NCI-H1417 (cell line): Measurements from ENCODE around the gene ROBO4.
A peak's percentile ranks its signal among the peaks of the same experiment; 100 is the strongest.

Experiments used
- DNase-seq, 3 experiments: peaks; one replicate each; lab custom pipeline; 2025; lab: John Stamatoyannopoulos, UW

The ROBO4 gene

DNA sequence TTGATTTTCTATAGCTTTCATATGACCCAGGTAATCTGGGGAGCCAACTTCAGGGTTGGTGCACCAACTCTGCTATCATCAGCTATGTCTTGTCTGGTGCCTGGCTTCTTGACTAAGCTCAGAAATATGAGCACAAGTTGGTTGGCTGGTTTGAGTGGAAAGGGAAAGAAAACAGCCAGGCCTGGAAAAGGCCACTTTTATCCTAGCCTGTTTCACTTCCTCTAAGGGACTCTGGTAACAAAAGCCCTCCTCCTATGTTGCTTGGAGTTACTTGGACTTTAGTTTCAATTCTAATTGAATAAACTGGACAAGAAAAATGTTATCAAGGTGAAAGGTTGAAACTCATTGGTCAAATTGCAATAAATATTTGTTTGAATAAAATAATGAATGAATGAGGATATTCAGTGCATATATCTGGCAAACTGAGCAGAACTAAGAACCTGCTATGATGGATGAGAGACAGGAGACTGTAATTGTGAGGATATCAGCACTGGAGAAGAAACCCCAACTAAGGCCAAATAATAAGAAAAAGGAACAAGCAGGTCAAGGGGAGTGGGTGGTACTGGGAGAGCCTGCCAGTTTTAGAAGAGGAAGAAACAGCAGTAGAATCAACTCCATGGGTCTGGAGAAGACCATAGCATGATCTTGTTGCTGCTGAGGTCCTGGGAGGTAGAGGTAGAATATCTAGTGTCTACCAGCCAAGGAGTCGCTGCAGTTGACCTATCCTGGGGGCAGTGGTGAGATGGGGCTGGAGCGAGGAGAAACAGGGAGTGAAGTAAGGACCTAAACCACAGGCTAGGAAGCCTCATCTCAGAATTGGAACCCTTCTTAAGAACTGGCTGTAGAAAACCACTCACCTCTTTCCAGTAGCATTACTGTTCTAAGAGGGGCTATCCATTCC, 8.2 kb downstream of the ROBO4 start:
- DNase-seq: no peak

DNA sequence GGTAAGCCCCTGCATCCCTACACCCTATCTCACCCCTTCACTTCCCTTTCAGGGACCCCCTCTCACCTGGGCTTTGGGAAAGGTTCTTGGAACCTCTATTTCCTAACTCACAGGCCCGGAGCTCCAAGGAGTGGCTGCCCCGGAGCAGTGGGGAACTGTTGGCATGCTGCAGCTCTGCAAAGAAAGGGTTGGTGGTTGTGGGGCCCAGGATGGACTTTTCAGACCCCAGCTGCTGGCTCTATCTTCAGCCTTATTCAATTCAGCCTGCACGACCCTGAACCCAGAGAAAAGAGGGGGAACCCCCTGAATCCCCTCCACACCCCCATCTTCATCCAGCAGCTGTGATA, 10.0 kb downstream of the ROBO4 start:
- no peak for DNase-seq

DNA sequence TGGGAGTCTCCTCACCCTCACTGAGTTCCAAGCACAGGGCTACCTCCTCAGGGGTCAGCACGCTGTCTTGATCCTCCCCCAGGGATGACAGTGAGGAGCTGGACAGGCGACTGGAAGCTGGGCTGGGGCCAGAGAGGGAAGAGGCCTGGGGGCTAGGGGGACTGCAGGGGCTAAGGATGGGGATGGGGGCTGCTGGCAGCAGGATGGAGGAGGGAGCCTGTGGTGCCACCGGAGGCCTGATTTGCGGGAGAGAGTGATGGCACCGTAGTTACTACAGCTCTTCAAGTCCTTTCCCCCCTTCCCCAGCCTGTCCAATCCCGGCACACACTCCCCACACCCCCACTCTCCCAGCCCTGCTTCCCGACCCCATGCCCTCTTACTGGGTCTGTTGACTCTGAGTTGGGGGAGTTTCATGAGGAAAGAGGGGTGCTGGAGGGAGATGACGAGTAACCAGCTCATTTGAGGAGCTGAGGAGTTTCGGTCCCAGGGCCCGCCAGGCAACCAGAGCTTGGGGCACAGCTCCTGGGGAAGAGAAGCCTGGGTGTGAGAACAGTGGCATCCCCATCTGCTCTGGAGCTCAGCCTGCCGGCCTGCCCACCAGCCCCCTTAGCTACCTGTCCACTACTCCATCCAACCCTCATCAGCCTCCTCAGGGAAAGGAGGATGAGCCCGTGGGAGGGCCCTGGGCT, 10.5 kb downstream of the ROBO4 start:
- no peak for DNase-seq

DNA sequence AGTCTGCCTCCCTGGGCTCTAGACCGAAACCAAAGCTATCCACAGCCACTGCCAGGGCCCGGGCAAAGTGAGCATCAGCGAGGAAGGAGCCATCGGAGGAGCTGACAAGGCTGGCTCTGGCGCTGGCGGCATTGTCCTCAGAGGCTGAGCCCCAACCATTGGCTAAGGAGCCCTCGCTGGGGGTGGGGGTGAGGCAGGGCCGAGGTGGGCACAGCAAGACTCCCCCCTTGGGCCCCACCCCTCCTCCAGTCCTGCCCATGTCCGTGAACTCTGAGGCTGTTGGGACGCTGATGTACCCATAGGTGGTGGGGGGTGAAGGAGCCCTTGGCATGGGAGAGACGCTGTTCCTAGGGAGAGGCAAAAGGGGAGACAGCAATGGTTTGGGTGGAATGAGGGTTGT, 11.2 kb downstream of the ROBO4 start:
- DNase-seq: no peak

DNA sequence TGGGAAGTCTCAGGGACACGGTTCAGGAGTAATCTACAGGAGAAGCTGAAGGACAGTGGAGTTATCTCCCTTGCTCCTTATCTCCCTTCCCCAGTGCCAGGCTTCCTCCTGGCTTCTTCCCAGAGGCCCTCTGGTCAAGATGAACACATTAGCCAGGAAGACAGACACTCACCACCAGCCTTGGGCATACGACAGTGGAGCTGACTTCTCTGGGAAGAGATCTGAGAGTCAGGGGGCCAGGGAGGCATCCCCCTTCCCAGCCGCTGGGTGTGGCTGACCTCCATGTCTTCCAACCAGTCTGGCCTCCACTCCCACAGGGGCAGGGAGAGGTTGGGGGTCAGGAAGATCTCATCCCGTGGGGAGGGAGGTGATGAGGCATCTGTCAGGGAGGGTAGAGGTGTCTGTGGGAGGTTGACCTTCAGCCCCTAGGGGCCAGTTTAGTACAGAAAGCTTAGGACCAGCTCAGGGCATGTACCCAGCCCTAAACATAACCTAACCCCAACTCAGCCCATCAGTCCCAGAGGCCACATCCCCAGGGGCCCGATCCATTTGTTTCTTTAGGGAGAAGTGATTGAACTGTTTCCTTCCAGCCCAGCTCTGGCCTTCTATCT, 12.7 kb downstream of the ROBO4 start:
- no peak for DNase-seq

DNA sequence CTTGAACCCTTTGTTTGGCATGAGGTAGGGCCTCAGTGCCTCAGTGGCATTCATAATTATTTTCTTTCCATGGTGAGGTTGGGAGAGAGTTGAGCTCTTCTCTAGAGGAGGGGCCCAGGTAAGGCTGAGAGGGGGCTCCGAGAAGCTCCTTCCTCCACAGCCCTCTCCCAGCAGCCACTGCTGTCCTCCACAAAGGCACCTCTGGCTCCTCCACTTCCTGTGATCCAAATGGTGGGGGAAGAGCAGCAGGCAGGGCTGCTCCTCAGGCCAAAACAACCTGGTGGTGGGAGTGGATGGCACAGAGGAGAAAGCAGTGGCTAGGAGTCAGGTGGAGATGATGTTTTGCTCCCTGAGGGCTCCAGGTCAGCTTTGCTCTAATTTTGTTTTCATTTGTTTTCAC, 13.3 kb downstream of the ROBO4 start:
- DNase-seq: no peak

DNA sequence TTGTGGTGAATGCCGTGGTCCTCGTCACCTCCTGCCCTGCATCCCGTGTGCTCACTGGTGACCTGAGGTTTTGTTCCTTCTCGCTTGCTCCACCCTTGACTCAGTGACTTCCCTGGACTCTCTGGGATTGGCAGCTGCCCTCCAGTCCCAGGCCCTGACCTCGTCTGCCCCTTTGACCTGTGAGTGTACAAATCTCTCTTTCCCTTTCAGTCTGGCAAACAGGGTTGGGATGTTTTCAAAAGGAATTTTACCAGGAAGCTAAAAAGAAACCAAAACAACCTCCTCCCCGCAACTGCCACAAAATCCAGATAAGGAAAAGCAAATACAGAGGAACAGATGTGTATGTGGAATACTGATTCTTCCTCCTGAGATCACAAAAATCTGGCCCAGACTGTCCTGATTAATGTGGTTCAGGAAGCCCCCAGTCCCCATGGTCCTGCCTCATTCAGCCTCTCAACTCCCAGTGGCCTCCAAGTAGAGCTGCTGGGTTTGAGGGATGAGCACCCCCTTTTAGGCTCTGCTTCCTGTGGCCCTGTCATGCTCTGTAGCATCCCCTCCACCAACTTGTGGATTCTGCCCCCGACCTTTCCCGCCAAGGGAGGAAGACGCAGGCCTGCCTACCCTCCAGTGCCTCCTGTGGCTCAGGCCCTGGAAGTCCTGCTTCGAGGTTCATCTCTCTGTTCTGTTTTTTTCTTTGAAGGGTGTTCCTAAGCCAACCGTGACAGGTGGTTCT, 15.2 kb downstream of the ROBO4 start:
- no peak for DNase-seq

DNA sequence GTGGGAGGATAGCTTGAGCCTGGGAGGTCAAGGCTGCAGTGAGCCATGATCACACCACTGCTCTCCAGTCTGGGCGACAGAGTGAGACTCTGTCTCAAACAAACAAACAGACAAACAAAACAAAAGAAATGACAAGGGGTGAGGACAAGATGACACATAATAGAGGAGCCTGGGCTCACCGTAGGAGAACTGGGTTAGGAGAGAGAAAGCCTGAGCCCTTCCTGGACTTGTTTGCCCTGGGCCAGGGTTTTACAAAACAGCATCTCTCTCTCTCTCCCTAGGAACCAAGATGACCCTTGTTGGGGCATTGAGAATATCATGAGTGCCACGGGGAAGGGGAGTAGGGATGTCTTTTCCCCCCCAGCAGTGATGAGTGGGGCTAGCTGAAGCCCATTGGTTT, 16.7 kb downstream of the ROBO4 start:
- DNase-seq: no peak

DNA sequence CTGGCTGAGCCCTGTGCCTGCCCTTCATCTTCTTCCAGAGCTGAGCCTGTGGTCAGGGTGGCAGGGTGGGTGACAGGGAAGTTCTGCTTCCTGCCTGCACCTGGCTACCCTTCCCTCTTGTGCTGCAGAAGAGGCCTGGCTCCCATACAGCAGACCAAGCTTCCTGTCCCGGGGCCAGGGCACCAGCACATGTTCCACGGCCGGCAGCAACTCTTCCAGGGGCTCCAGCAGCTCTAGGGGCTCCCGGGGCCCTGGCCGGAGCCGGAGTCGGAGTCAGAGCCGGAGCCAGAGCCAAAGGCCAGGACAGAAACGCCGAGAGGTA, 17.4 kb downstream of the ROBO4 start:
- no peak for DNase-seq

DNA sequence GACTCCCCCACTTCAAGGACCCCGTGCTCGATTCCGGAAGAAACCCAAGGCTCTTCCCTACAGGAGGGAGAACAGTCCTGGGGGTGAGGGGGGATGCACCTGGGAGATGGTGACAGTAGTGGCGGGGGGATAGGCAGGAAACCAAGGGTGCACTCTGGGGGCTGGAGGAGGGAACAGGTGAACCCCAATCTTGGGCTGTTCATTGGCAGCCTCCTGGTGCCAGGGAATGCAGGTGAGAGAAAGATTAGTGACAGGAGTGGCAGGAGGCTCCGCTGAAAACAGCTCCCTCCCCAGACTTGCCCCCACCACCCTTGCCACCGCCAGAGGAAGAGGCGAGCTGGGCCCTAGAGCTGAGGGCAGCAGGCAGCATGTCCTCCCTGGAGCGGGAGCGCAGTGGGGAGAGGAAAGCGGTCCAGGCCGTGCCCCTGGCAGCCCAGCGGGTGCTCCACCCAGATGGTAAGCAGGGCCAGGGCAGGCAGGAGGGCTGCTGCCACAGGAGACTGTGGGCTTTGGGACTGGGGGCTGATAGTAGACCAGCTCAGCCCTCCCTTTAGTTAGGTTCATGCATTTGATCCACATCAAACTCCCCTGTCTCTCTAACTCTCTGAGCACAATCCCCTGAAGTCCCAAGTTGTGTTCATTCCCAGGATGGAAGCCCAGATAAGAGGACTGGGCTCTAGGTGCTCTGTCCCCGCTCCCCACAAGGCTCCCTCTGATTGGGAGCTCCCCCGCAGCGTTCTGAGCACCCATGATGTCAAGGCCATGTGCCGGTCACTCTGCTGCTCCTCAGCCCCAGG, 18.0 kb downstream of the ROBO4 start:
- DNase-seq: no peak

DNA sequence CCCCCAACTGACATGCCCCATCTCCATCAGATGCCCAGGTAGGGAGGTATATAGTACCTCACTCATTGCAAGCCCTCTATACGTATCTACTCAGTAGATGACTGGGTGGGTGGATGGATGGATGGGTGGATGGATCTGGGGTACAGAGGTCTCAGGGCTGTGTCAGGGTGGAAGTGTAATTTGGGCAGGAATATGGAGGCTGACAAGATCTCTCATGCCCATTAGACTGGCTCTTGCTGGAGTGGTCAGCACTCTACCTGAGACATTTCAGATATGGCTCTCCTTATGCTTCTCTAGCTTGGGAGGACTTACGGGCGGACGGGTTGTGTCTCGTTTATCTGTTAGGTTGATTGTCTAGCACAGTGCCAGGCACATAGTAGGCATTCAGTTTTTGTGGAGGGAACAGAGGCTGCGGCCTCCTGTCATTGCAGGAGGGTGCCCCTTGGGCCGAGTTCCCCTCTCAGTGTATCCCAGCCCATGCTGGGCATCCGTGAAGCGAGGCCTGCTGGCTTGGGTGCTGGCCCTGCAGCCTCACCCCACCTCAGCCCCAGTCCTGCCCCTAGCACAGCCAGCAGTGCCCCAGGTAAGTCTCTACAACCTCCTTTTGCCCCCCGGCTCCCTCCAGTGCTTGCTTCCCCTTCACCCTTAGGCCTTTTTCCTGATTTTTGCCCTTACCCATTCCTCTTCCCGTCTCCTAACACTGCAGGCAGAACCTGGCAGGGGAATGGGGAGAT, 18.7 kb downstream of the ROBO4 start:
- no peak for DNase-seq

DNA sequence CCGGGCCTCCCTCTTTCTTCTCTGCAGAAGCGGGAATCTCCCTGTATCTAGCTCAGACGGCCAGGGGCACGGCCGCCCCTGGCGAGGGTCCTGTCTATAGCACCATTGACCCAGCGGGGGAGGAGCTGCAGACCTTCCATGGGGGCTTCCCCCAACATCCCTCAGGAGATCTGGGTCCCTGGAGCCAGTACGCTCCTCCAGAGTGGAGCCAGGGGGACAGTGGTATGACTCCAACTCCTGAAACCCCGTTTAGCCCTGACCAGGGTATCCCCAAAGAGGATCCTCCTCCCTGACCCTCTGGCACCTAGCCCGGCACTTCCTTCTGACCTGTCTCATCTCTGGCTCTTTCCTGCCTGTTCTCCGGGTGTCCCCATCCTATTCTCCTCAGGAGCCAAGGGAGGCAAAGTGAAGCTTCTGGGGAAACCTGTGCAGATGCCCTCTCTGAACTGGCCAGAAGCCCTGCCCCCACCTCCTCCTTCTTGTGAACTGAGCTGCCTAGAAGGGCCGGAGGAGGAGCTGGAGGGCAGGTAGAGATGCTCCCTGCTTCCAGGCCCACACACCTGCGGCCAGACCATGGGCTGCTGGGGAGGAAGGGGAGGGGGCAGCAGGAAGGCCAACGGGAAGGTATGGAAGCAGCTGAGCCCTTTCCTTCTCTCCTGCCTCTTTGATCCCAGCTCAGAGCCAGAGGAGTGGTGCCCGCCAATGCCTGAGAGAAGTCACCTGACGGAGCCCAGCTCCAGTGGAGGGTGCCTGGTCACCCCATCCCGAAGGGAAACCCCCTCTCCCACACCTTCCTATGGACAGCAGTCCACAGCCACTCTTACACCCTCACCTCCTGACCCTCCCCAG, 19.5 kb downstream of the ROBO4 start:
- DNase-seq: no peak

DNA sequence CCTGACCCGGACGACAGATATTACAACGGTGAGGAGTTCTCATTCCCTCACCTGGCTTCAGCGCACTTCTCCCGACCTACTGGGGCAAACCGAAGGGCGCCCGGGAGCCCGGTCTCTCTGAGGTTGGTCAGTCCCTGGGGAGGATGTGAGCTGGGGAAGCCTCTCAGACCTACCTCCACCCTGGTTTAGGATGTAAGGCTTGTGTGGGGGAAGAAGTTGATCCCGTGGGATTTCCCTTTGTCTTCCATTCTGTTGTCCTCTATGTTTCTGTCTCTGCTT, 20.1 kb downstream of the ROBO4 start:
- DNase-seq: no peak

DNA sequence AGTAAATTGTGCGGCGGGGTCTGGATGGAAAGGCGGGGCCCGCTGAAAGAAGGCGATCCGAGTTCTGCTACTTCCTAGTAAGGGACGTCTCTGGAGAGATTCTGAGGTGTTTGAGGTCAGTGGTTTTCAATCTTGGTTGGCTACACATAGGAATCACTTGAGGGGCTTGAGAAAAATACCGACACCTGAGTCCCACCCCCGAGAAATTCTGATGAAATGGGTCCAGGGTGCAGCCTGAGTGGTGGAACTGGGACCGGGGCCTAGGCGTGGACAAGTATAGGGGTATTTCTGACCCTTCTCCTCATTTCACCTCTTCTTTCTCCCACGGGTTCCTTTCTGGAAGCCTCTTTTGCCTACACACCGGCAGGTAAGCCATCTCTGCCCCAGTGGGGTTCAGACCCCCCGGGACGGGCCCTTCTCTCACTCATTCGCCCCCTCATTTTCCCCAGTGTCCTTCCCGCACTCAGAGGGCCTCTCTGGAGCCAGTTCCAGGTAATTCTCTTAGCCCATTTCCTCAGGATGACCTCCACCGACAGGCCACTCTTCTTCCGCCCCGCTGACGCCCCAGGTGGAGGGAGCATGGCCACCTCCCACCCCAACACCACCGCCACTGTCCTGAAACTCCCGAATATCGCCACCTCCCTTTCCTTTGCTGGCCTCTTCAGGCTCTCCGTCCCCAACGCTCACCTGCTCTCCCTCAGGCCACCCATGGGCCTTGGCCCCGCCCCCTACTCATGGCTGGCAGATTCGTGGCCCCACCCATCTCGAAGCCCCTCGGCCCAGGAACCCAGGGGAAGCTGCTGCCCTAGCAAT, 20.6 kb downstream of the ROBO4 start:
- no peak for DNase-seq

DNA sequence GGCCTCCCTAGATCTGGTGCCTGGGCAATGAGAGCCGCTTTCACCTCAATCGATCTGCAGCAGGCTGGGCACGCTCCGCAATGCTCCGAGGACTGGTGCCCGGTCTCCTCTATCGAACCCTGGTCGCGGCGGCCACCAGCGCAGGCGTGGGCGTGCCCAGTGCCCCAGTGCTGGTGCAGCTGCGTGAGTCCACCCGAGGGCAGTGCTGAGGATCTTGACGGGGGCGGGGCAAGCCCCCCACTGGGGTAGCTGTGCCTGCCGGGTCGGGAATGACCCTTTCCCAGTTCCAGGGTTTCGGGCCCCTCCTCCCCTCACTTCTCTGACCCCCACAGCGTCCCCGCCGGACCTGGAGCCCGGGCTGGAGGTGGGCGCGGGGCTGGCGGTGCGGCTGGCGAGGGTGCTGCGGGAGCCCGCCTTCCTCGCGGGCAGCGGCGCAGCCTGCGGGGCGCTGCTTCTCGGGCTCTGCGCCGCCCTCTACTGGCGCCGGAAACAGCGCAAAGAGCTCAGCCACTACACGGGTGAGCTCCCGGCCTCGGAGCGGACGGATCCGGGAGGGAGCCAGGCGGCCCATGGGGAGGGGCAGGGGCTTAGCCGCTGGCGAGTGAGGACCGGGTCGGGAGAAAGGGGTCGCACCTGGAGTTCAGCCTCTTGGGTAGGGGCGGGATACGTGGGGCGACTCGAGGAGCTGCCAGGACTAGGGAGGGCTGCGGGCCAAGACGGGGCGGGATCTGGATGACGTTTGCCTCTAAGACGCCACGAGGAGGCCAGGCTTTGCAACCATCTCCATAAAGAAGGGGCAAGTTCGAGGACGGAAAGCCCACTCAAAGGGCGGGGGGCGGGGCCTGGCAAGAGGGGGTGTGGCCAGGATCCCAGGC, 21.5 kb downstream of the ROBO4 start:
- peak; percentile 38 to 95 (median 93) for DNase-seq

DNA sequence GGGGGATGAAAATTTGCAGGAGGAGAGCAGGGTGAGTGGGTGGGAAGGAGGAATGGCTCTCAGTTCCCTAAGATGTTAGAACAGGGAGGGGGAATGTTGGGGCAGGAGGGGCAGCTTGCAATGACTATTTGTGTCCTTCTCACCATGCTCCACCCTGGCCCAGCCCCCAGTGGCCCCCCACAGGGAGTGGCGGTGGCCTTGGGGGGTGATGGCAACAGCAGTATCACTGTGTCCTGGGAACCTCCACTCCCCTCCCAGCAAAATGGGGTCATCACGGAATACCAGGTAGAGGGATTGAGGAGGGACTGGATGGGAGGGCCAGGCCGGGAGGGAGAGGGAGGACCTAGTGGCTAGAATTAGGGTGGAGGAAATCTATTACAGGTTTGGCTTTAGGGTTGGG, 22.3 kb downstream of the ROBO4 start:
- peak in 1 of 3 experiments; percentile 39 for DNase-seq

DNA sequence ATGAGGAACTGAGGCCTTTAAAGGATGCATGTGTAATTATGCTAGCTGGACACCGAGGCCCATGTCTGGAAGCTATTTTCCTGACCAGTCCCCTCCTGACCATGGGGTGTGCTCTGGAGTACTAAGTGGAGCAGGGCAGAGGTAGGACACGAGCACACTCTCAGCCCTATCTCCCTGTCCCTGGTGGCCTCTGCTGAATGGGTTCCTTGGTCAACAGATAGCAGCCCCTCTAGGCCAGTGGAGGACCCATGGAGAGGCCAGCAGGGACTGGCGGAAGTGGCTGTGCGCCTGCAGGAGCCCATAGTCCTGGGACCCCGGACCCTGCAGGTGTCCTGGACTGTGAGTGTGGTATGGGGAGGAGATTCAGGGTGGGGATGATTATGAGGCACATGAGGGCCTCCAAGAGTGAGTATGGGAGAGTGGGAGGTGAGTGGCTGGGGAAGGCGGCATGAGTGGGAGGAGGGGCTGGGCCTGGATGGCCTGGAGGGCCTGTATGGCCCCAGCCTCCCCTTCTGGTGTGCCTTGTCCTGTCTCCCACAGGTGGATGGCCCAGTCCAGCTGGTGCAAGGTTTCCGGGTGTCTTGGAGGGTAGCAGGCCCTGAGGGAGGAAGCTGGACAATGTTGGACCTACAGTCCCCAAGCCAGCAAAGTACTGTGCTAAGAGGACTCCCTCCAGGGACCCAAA, 23.0 kb downstream of the ROBO4 start:
- no peak for DNase-seq

DNA sequence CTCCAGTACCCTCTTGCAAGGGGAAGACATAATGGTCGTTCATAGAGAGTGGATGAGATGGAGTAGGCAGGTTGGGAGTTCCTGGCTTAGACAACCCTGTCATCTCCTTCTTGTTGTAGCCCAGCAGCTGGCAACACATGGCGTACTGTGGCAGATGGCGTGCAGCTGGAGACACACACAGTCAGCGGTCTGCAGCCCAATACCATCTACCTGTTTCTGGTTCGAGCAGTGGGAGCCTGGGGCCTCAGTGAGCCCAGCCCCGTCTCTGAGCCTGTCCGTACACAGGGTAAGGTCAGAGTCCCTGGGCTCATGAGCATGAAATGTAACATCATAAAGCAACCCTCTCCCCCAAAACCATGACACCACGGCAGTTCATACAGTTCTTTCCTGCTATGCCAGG, 23.7 kb downstream of the ROBO4 start:
- DNase-seq: no peak
